Measurements from ENCODE around the gene ETV7.
"Not testable (repeated sequence)": the region's sequence is repeated elsewhere in the genome, so short reads cannot be mapped to it uniquely, and the experiment has no call there.

ETV7 gene

DNA sequence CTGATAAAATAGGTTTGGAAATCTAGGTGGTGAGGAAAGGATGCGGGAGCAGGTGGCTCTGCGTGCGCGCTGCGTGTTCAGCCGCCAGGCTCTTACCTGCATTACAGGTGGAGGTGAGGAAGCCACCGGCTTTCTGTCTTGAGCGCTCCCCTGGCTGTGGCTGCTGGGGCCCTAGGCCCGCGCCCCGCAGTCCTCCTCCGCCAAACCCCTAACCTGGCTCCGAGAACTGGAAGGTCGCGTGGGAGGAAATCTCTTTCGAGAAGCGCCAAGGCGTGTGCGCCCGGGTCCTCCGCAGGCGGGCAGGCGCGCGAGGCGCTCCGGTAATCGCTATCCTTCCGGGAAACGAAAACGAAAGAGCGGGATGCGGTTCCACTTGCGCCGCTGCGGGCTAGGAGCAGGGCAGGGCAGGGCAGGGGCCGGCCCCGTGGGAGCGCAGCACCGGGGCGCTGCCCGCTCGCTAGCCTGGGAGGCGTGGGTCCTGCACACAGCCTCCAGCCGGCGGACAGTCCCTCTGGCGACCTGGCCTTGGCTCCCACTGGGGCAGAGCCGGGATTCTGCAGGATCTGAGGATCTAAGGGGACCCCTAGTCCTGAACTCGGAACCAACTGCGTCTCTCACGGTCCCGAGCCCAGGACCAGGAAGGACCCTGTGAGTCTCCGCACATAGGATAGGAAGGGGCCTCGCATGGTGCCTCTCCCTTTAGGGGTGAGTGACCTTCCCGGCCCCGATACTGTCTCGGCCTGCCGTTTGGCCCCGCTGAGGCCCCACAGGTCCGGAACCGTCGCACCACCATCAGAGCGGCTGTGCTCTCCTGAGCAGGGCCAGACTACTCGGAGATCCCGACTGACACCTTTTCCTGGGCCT, at the start of gene ETV7:
ETV7 (minus strand) TSS at position 230 of the 864 bp plus-strand sequence; CDS start at position 102, 128 bp downstream.
- no peak for DNase-seq

DNA sequence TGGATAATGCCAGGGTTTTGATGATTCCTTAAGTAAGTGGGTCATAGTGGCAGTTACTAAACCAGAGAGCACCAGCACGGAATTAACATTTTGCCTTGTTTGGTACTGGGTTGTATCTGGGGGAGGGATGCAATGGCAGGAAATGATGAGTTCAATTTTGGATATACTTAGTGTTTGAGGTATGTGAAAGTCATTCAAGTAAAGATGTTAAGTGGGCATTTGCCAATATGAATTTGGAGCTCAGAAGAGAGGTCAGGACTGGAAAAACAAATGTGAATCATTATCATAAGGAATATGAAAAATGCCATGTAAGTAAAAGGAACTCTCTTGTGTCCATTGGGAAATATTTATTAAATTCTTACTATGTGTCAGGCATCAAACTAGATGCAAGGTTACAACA, 49.0 kb upstream of the ETV7 start:
- DNase-seq = no peak

DNA sequence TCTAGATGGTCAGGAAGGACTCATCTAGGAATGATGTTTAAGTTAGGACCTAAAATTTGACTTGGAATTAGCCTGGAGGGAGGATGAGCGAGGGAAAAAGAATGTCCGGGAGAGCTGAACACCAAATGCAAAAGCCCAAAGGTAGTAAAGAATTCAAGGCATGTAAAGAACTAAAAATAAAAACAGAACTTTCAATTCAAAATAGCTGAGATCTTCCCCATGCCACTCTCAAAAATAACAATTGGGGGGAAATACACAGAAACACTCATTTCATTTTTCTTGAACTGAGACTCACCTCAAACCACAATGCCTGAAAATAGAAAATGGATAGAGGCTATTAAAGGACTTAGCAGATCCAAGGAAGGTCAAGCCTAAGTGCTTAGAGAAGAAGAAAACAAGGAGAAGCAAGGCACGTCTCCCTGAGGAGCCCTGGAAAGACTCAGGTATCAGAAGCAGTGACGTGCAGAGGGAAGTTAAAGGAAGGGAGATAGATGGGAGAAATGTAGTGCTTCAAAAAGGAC, 44.7 kb upstream of the ETV7 start:
- no peak for DNase-seq

DNA sequence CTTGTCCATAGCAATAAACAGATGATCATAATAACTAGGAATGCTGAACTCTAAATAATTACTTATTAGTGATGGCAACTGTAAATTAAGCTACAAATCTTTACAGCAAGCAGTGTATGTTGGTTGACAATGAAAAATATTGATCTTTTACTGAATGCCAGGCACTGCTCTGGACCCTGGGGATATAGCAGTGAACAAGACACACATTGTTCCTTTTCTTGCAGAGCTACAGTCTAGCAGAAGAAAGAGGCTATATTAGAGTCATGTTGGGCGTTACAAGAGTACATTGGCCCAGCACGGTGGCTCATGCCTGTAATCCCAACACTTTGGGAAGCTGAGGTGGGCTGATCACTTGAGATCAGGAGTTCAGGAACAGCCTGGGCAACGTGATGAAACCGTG, 43.7 kb upstream of the ETV7 start:
- no peak for DNase-seq

GRCh38 chr6:36430351-36430750, 42.9 kb upstream of the ETV7 start:
- DNase-seq = peak; percentile 7 to 53

DNA sequence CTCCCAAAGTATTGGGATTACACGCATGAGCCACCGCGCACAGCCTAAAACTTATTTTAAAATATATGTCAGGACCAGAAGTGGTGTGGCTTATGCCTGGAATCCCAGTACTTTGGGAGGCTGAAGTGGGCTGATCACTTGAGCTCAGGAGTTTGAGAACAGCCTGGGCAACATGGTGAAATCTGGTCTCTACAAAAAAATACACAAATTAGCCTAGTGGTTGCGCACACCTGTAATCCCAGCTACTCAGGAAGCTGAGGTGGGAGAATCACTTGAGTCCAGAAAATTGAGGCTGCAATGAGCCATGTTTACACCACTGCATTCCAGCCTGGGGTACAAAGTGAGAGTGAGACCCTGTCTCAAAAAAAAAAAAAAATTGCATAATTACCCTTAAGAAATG, 41.4 kb upstream of the ETV7 start:
- DNase-seq = peak in 1 of 2 experiments; percentile 5

- DNase-seq = no peak
These were observed 39.2 kb upstream of the ETV7 start for GRCh38 chr6:36426622-36427021.

DNA sequence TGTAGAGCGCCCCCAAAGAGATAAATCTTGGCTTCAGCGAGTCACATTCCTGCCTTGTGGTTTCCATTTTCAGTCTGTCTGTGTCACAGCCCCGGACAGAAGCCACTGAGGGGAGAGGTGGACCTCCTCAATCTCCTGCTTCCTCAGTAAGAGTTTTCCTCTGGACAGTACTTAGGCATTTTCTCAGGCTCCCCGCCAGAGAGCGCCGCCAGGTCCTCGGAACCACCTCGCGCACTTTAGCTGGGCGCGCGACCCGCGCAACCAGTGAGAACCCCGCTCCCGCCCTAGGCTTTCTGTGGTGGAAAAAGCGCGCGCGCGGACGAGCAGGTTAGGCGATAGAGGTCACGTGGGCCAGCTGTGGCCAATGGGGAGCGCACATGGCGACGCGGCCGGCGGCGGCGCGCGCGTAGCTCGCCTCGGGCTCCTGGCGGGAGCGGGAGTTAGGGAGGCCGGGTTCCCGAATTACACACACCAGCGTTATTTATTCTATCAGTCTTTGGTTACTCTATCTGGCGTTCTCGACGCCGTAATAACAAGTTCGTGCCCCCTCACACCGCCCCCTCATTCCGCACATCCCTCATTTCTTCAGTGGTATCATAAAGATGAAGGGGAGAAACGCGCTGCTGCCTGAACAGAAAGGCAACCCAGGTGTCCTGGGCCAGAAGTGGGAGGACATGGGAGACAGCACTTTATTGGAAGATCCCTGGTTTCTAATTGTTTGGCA, 35.8 kb upstream of the ETV7 start:
- DNase-seq = peak; percentile 96 to 99

DNA sequence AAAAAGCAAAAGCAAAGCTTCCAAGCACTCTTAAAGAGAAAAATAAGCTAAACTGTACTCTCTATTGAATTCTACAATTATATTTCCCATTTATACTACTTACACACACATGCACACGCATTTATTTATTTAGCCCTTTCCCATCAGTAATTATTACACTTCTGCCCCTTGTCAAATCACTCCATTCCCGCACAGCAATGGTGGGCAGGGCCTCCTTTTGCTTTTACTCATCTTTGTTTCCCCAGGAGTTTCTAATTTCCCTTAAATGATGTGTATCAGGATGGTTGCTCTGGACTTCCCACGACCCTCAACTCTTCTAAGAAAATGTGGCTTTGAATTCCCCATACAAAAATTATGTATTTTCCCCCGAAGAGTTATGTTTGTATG, 35.2 kb upstream of the ETV7 start:
- no peak for DNase-seq

DNA sequence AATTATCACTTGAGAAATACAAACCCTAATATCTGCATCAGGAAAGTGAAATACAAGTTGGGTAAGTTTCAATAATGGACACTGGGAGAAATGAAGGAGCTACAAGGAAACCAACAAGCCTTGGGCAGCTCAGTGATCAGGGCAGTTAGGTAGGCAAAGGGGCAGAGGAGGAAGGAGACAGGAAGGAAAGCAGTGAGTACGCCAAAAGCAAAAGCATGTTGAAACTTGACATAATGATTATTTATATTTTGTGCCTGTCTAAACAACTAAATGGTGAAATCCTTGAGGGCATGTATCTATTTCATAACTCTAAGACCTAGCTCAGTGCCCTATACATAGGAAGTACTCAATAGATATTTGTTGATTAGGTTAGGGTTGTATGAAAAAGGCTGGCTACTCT, 31.8 kb upstream of the ETV7 start:
- DNase-seq = no peak

DNA sequence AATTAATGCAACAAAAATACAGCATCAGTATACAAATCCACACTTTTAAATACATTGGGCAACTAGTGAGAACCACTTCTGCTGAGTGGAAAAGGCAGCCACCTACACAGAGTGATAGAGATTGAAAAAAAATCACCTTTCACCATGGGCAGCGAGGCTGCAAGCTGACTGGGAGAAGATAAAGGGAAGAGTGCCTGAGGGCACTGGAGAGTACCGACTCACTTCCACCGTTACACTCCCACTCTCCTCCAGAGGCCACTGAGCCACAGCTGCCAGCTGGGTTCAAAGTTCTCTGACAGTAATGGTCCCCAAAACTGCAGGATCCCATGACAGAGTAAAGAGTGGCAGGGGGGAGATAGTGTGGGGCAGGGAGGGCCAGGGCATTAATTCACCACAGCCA, 31.1 kb upstream of the ETV7 start:
- DNase-seq = no peak

DNA sequence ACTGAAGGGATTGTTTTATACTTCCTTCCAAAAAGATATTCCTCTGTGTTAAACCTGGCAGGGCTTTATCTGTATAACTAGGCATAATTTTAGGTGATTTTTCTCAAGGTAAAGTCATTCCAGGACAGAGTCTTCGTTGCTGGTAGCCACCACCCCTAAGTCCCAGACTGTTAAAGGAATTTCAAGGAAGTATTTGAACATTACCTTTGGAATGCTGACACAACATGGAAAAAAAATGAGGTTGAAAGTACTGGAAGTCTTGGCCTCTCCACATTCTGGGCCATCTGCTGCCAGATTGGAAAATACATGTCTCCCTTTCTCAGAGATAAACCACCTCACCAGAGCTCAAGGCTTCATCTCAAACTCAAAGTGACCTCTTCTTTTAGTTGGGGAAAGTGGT, 27.0 kb upstream of the ETV7 start:
- no peak for DNase-seq

DNA sequence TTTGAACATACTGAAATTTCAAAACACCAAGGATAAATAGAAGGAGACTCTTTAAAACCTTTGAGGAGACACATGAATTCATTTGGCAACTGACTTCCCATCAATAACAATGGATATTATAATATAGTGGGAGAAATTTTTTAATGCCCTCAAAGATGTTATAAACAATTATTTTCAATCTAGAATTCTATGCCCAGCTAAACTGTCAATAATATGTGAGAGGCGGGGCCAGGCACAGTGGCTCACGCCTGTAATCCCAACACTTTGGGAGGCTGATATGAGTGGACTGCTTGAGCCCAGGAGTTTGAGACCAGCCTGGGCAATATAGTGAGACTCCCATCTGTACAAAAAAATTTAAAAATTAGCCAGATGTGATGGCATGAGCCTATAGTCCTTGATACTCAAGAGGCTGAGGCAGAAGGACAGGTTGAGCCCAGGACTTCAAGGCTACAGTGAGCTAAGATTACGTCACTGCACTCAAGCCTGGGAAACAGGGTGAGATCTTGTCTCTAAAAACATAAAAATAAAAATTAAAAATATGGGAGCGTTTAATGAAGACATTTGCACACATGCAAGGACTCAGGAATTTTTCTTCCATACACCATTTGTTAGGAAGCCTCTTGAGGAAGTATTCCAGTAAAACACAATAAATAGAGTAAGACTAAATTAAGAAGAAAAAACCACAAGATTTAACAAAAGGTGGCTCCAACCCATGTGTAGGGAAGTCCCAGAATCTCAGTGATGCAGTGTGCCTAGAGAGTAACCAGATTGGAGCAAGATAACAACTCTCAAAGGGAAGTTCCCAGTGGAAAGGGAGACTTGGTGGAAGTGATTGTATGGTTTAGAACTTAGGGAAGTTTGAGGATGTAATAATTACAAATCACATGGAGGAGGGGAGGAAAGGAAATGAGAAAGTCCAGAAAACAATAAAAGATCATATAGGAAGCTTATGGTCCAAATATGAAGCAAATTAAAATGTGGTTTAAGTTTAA, 26.3 kb upstream of the ETV7 start:
- DNase-seq = no peak

DNA sequence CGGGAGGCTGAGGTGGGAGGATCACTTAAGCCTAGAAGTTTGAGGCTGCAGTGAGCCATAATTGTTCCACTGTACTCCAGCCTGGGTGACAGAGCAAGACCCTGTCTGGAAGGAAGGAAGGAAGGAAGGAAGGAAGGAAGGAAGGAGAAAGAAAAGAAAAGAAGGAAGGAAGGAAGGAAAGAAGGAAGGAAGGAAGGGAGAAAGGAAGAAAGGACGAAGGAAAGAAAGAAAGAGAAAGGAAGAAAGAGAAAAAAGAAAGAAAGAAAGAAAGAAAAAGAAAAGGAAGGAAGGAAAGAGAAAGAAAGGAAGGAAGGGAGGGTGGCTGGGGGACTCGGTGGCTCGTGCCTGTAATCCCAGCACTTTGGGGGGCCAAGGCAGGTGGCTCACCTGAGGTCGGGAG, 22.2 kb upstream of the ETV7 start:
- DNase-seq = not testable (repeated sequence)

GRCh38 chr6:36404164-36404563, 16.7 kb upstream of the ETV7 start:
- no peak for DNase-seq

- DNase-seq = no peak
These were observed 15.0 kb upstream of the ETV7 start for GRCh38 chr6:36402481-36402880.

- DNase-seq = no peak
These were observed 12.5 kb upstream of the ETV7 start for GRCh38 chr6:36399970-36400369.

GRCh38 chr6:36392621-36393020, 5.2 kb upstream of the ETV7 start:
- no peak for DNase-seq

GRCh38 chr6:36389353-36389752, 1.9 kb upstream of the ETV7 start:
- no peak for DNase-seq

- peak in 1 of 2 experiments; percentile 18 for DNase-seq
These were observed 702 bp downstream of the ETV7 start for GRCh38 chr6:36386495-36387439.

- no peak for DNase-seq
These were observed 3.4 kb downstream of the ETV7 start for GRCh38 chr6:36384095-36384494.

DNA sequence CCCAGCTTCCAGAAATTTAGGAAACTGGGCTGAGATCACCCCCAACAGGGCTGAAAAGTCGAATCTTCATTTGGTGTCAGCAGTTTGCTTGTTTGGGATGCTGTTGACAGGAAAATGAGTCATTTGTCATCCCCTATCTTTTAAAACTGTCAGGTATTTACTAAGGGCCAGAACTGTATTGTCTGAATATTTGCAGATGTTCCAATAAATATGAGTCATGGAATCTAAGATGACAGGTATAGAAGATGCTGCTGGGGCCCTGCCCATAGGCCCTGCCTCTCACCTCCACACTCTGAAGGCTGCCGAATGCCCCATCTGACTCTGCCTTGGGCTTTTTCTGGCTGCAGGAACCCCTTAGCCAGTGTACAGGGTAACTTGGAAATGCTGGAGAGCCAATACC, 3.9 kb downstream of the ETV7 start:
- DNase-seq = no peak

Measured in NCI-H524 (cell line).